ENCODE measurements around the gene SLC1A3.
"Not testable (repeated sequence)": the region's sequence is repeated elsewhere in the genome, so short reads cannot be mapped to it uniquely, and the experiment has no call there.

SLC1A3 gene

GRCh38 chr5:36631620-36632362 lies 25.4 kb downstream of the SLC1A3 start:
- no peak for DNase-seq

- DNase-seq: no peak
Observed at GRCh38 chr5:36632363-36632664, 25.9 kb downstream of the SLC1A3 start.

GRCh38 chr5:36635721-36636390 lies 29.4 kb downstream of the SLC1A3 start:
- no peak for DNase-seq

GRCh38 chr5:36637101-36637500 lies 30.7 kb downstream of the SLC1A3 start:
- DNase-seq: no peak

GRCh38 chr5:36637516-36637915 lies 31.1 kb downstream of the SLC1A3 start:
- no peak for DNase-seq

- DNase-seq: no peak
Observed at GRCh38 chr5:36638056-36638455, 31.6 kb downstream of the SLC1A3 start.

GRCh38 chr5:36640949-36641348 lies 34.5 kb downstream of the SLC1A3 start:
- DNase-seq: no peak

GRCh38 chr5:36641431-36641830 lies 35.0 kb downstream of the SLC1A3 start:
- DNase-seq: no peak

- no peak for DNase-seq
Observed at GRCh38 chr5:36642089-36642488, 35.7 kb downstream of the SLC1A3 start.

GRCh38 chr5:36643162-36643561 lies 36.8 kb downstream of the SLC1A3 start:
- no peak for DNase-seq

GRCh38 chr5:36643841-36644240 lies 37.4 kb downstream of the SLC1A3 start:
- not testable (repeated sequence) for DNase-seq

GRCh38 chr5:36644727-36645126 lies 38.3 kb downstream of the SLC1A3 start:
- no peak for DNase-seq

GRCh38 chr5:36646100-36646499 lies 39.7 kb downstream of the SLC1A3 start:
- no peak for DNase-seq

- DNase-seq: no peak
Observed at GRCh38 chr5:36646507-36647023, 40.2 kb downstream of the SLC1A3 start.

GRCh38 chr5:36647046-36647445 lies 40.6 kb downstream of the SLC1A3 start:
- no peak for DNase-seq

- no peak for DNase-seq
Observed at GRCh38 chr5:36648426-36648825, 42.0 kb downstream of the SLC1A3 start.

- no peak for DNase-seq
Observed at GRCh38 chr5:36651761-36652685, 45.6 kb downstream of the SLC1A3 start.

- no peak for DNase-seq
Observed at GRCh38 chr5:36653044-36653705, 46.8 kb downstream of the SLC1A3 start.

GRCh38 chr5:36654564-36654963 lies 48.2 kb downstream of the SLC1A3 start:
- DNase-seq: no peak

GRCh38 chr5:36655161-36655560 lies 48.8 kb downstream of the SLC1A3 start:
- no peak for DNase-seq

- no peak for DNase-seq
Observed at GRCh38 chr5:36656556-36656955, 50.1 kb downstream of the SLC1A3 start.

GRCh38 chr5:36657563-36657995 lies 51.2 kb downstream of the SLC1A3 start:
- peak; percentile 7 for DNase-seq
